Upper lobe of left lung (tissue), 4 donors: ENCODE results near the gene SLC38A11.
A peak's percentile ranks its signal among the peaks of the same experiment; 100 is the strongest.

Experiments
- CTCF ChIP-seq, 6 experiments: fragments of 450-650 bp in 4 of 6; fragments of 200-600 bp in 2 of 6; sonication (generic) in 2 of 6; IDR thresholded peaks; one replicate each; pipeline ENCODE4 v1.5.1; 2016 to 2019; ENCODE audit warnings: antibody characterized with exemption in 6 of 6
- EP300 ChIP-seq, 4 donors: sonication (generic); formaldehyde crosslinking; IDR thresholded peaks; one replicate each; pipeline ENCODE4 v1.5.1; 2017; ENCODE audit warnings: antibody characterized with exemption in 4 of 4, control low read depth in 2 of 4
- POLR2A ChIP-seq, 4 donors: fragments of 450-650 bp; IDR thresholded peaks; one replicate each; pipeline ENCODE4 v1.5.1; 2016 to 2017; ENCODE audit warnings: antibody characterized with exemption in 4 of 4, mild to moderate bottlenecking in 2 of 4

- no peak for TF ChIP-seq POLR2A (IDR thresholded peaks at IDR 0.05)
- peak in 5 of 6 experiments; percentile 9 to 61 (median 45) for TF ChIP-seq CTCF (IDR thresholded peaks at IDR 0.05)
- no peak for TF ChIP-seq EP300 (IDR thresholded peaks at IDR 0.05)
Observed at GRCh38 chr2:164992818-164993217, 37.5 kb upstream of the SLC38A11 start.
